B cell (primary cell): ENCODE measurements around the gene TLDC2. TPM values are rescaled to one million over a fixed set of nuclear protein-coding genes. Genes with fewer than 3 reads are reported as not detected.

Source experiments
- ATAC-seq: fragments of 200-7000 bp; cut with Tn5 transposase; one replicate; pipeline ENCODE4 v1.10.0; 2021; ENCODE audit warnings: low read depth, mild to moderate bottlenecking, moderate number of reproducible peaks, moderate library complexity
- CTCF ChIA-PET: fragments of 350-600 bp; sonication (Branson Sonifier 250); formaldehyde crosslinking; loops from one replicate; lab custom pipeline; 2021; ENCODE audit warnings: antibody characterized with exemption, inconsistent platforms; lab: Charles Lee
- POLR2A ChIA-PET: fragments of 350-600 bp; sonication (Branson Sonifier 250); formaldehyde crosslinking; loops from one replicate; lab custom pipeline; 2021; ENCODE audit warnings: antibody characterized with exemption; lab: Charles Lee
- DNase-seq: peaks from one replicate; pipeline ENCODE4 v3.0.0; 2013
- H2AFZ ChIP-seq: 2 replicates; pipeline ENCODE4 v1.6.1; 2012; ENCODE audit warnings: mild to moderate bottlenecking, low read depth, low read length; ENCODE audit not compliant: insufficient read depth, poor library complexity, severe bottlenecking
- H3K27ac ChIP-seq, 2 donors: 1 replicate in 1 of 2; 2 replicates in 1 of 2; pipeline ENCODE4 v1.5.1; 2012 to 2013; ENCODE audit warnings: low read length in 2 of 2, mild to moderate bottlenecking in 2 of 2, moderate library complexity in 1 of 2
- H3K27me3 ChIP-seq, 4 experiments: fragments of 200-600 bp in 1 of 4; sonication (generic) in 1 of 4; replicated peaks in 1 of 4; 1 replicate in 2 of 4; 2 replicates in 2 of 4; pipeline versions ENCODE4 v1.6.1 to v1.7.0; 2013 to 2016; ENCODE audit warnings: low read length in 3 of 4, mild to moderate bottlenecking in 2 of 4, mixed read lengths in 1 of 4, moderate library complexity in 1 of 4; ENCODE audit not compliant: insufficient read depth in 4 of 4, control insufficient read depth in 3 of 4; ENCODE audit errors: control extremely low read depth in 1 of 4
- H3K36me3 ChIP-seq, 2 experiments: replicated peaks in 1 of 2; 1 replicate in 1 of 2; 2 replicates in 1 of 2; pipeline versions ENCODE4 v1.6.1 to v1.7.1; 2013; ENCODE audit warnings: low read length in 1 of 2; ENCODE audit not compliant: insufficient read depth in 2 of 2, control insufficient read depth in 1 of 2; ENCODE audit errors: control extremely low read depth in 1 of 2, extremely low read depth in 1 of 2
- H3K4me1 ChIP-seq, 2 donors: fragments of 200-600 bp in 1 of 2; sonication (generic) in 1 of 2; 1 replicate in 1 of 2; 2 replicates in 1 of 2; pipeline versions ENCODE4 v1.5.1 to v1.6.1; 2013 to 2017; ENCODE audit warnings: low read length in 2 of 2; ENCODE audit not compliant: control insufficient read depth in 2 of 2, insufficient read depth in 2 of 2
- H3K4me2 ChIP-seq: replicated peaks from 2 replicates; pipeline ENCODE3; 2012; ENCODE audit warnings: mild to moderate bottlenecking, low read depth, low read length; ENCODE audit not compliant: poor library complexity, severe bottlenecking
- H3K4me3 ChIP-seq, 5 experiments: fragments of 200-600 bp in 1 of 5; sonication (generic) in 1 of 5; 1 replicate in 3 of 5; 2 replicates in 2 of 5; pipeline versions ENCODE4 v1.5.1 to v1.7.0; 2011 to 2016; ENCODE audit warnings: low read length in 4 of 5, mild to moderate bottlenecking in 4 of 5, low read depth in 2 of 5, control low read depth in 1 of 5, moderate library complexity in 1 of 5; ENCODE audit not compliant: insufficient read depth in 1 of 5; ENCODE audit errors: control extremely low read depth in 1 of 5, extremely low read depth in 1 of 5
- H3K79me2 ChIP-seq: fragments of 200-600 bp; sonication (generic); one replicate; pipeline ENCODE4 v1.6.0; 2016; ENCODE audit warnings: low read length; ENCODE audit not compliant: control insufficient read depth, insufficient read depth
- H3K9ac ChIP-seq: fragments of 200-600 bp; sonication (generic); 2 replicates; pipeline ENCODE4 v1.6.1; 2017; ENCODE audit warnings: mild to moderate bottlenecking, low read length, moderate library complexity
- H3K9me3 ChIP-seq, 3 donors: one replicate each; pipeline versions ENCODE4 v1.6.1 to v1.7.1; 2013; ENCODE audit warnings: low read length in 2 of 3; ENCODE audit not compliant: control insufficient read depth in 2 of 3, insufficient read depth in 1 of 3; ENCODE audit errors: control extremely low read depth in 1 of 3
- H4K20me1 ChIP-seq: 2 replicates; pipeline ENCODE4 v1.6.0; 2012; ENCODE audit warnings: mild to moderate bottlenecking, low read length; ENCODE audit not compliant: insufficient read depth, control insufficient read depth, poor library complexity, severe bottlenecking
- H3K27ac Mint-ChIP-seq: one replicate; pipeline ENCODE4 v1.8.0; 2021; ENCODE audit warnings: mixed read lengths
- H3K27me3 Mint-ChIP-seq: one replicate; pipeline ENCODE4 v1.8.0; 2021; ENCODE audit warnings: mixed read lengths
- H3K4me1 Mint-ChIP-seq: one replicate; pipeline ENCODE4 v1.8.0; 2021; ENCODE audit warnings: mixed read lengths
- H3K4me3 Mint-ChIP-seq: one replicate; pipeline ENCODE4 v1.8.0; 2021; ENCODE audit warnings: mixed read lengths
- H3K9me3 Mint-ChIP-seq: one replicate; pipeline ENCODE4 v1.8.0; 2022; ENCODE audit warnings: mixed read lengths; ENCODE audit not compliant: insufficient read depth
- CTCF ChIP-seq: fragments of 200-600 bp; IDR thresholded peaks from one replicate; pipeline ENCODE4 v1.8.0; 2022; ENCODE audit warnings: antibody characterized with exemption, mild to moderate bottlenecking
- EZH2 ChIP-seq: IDR thresholded peaks from 2 replicates; pipeline ENCODE4 v1.6.1; 2012; ENCODE audit warnings: borderline replicate concordance, low read depth, mild to moderate bottlenecking, moderate library complexity, low read length; ENCODE audit not compliant: insufficient read depth, poor library complexity, severe bottlenecking
- WGBS: methylation state at CpG from one replicate; pipeline ENCODE4 v1.1.5; 2013; ENCODE audit warnings: missing lambda C conversion rate; ENCODE audit not compliant: insufficient coverage; 5-methylcytosine and 5-hydroxymethylcytosine counted together
- intact Hi-C: fragments of 100-400 bp; cut with micrococcal nuclease; formaldehyde crosslinking; loops from one replicate; pipeline ENCODE4 v1.10.0; 2022
- polyA plus RNA-seq: library from polyadenylated mRNA; depleted of rRNA; stranded (reverse); fragments of >200 nt; gene quantifications from 2 replicates; pipeline ENCODE4 v1.2.3, GENCODE V29; 2012
- total RNA-seq, 2 donors: library from RNA; stranded (reverse); fragments of 120-200 nt in 1 of 2; gene quantifications; 1 replicate in 1 of 2; 2 replicates in 1 of 2; pipeline versions ENCODE4 v1.2.3 to v1.2.4, GENCODE V29; 2013 to 2022

TLDC2 gene
- total and polyA plus RNA-seq, 2 donors (not counting 1 experiment from before 2014, with no cell fraction given): 0.13 TPM; not detected in 1

DNA sequence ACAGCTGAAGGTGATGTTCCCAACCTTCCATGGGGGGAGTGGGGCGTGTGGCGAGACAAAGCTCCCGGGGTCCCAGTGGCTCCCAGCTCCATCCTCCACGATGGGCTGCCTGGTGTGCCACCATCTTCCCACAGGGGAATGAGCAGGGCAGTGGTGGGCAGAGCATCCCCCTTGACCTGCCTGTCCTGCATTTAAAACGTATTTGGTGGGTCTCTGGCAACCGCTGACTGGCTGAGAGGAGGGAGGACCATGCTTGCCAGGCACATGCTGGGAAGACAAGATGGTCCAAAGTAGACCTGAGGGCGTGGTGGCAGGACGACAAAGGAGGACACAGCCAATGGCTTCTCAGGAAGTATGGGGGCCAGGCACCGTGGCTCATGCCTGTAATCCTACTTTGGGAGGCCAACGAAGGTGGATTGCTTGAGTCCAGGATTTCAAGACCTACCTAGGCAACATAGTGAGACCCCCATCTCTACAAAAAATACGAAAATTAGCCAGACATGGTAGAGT is 4.9 kb downstream of the TLDC2 start:
- H3K4me1 ChIP-seq: peaks cover 3 to 5% of the 10 kb centered on the region in 2 donors
- no peak overlapping the region for H3K9ac ChIP-seq
- intact Hi-C loops: no loop called here
- ATAC-seq: no peak
- Mint-ChIP-seq H3K27me3 (no peaks in the 10 kb centered on the region), H3K27ac (no peak overlapping the region), H3K4me3 (no peak overlapping the region), H3K4me1 (peaks cover 8% of the 10 kb centered on the region), H3K9me3 (no peaks in the 10 kb centered on the region)
- no peaks in the 10 kb centered on the region for H4K20me1 ChIP-seq
- POLR2A ChIA-PET: no interaction called here
- WGBS: 92% methylated on average over 11 of the region's 11 CpGs
- no peak overlapping the region for H3K4me3 ChIP-seq
- TF ChIP-seq CTCF: no peak
- no peak for TF ChIP-seq EZH2
- H3K36me3 ChIP-seq: no peaks in the 10 kb centered on the region
- H2AFZ ChIP-seq: no peak overlapping the region
- CTCF ChIA-PET: interaction anchor here (1.4 kb wide), 1 partner anchor 72 kb away, joined by 3 read pairs; no protein-coding TSS in a partner anchor
- no peak for DNase-seq
- no peaks in the 10 kb centered on the region for H3K27me3 ChIP-seq
- no peak overlapping the region for H3K4me2 ChIP-seq
- peaks cover 0 to 3% (median 0%) of the 10 kb centered on the region in 3 donors for H3K9me3 ChIP-seq
- no peaks in the 10 kb centered on the region for H3K79me2 ChIP-seq
- no peak overlapping the region for H3K27ac ChIP-seq

DNA sequence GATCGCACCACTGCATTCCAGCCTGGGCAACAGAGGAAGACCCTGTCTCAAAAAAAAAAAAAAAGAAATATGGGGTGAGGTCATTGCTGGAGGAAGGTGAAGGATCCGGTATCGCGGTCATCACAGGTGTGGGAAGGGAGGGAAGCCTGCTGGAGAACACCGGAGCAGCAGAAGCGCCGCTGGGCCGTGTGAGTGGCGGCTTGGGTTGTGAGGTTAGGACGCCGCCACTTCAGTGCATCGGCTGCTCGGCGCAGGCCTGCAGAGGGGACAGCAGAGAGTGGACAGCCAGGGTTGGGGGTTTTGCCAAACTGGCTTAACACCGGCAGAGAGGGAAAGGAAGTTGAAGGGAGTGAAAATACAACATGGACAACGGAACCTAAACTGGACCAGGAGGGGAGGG is 5.4 kb downstream of the TLDC2 start:
- no peak overlapping the region for H2AFZ ChIP-seq
- H3K4me2 ChIP-seq: no peak overlapping the region
- no peak overlapping the region for H3K27ac Mint-ChIP-seq
- H3K27me3 ChIP-seq: no peaks in the 10 kb centered on the region
- H3K4me1 ChIP-seq: no peaks in the 10 kb centered on the region
- intact Hi-C loops: no loop called here
- 96% methylated on average over 16 of the region's 16 CpGs for WGBS
- no peaks in the 10 kb centered on the region for H3K27me3 Mint-ChIP-seq
- ChIA-PET CTCF (no interaction called here), POLR2A (no interaction called here)
- no peaks in the 10 kb centered on the region for H4K20me1 ChIP-seq
- no peak overlapping the region for H3K9ac ChIP-seq
- H3K79me2 ChIP-seq: no peaks in the 10 kb centered on the region
- no peak overlapping the region for H3K4me3 ChIP-seq
- peaks cover 0 to 3% (median 0%) of the 10 kb centered on the region in 3 donors for H3K9me3 ChIP-seq
- no peak overlapping the region for H3K4me3 Mint-ChIP-seq
- no peak for TF ChIP-seq CTCF
- no peak for TF ChIP-seq EZH2
- H3K27ac ChIP-seq: no peak overlapping the region
- no peak for ATAC-seq
- peaks cover 5% of the 10 kb centered on the region for H3K4me1 Mint-ChIP-seq
- no peak for DNase-seq
- no peaks in the 10 kb centered on the region for H3K9me3 Mint-ChIP-seq
- no peaks in the 10 kb centered on the region for H3K36me3 ChIP-seq
